K562 (cell line): ENCODE measurements around the gene SURF4. TPM values are rescaled to one million over a fixed set of nuclear protein-coding genes. Genes with fewer than 3 reads are reported as not detected.

Experiments used
- ATF1 ChIP-seq, 2 experiments: fragments of 450-650 bp in 1 of 2; IDR thresholded peaks; 2 replicates each; pipeline ENCODE4 v1.6.1; 2016; ENCODE audit warnings: missing compliant biosample characterization in 1 of 2, missing genetic modification characterization in 1 of 2
- CBFA2T3 ChIP-seq: fragments of 450-650 bp; IDR thresholded peaks from 2 replicates; pipeline ENCODE4 v1.6.1; 2017
- CXXC5 ChIP-seq: fragments of 250-450 bp; sonication (Bioruptor Pico); IDR thresholded peaks from 2 replicates; pipeline ENCODE4 v1.8.0; 2022; ENCODE audit warnings: inconsistent platforms, mild to moderate bottlenecking, moderate library complexity
- DEAF1 ChIP-seq: fragments of 450-650 bp; formaldehyde crosslinking; IDR thresholded peaks from 2 replicates; pipeline ENCODE4 v1.4.0; 2020; ENCODE audit warnings: mild to moderate bottlenecking, moderate library complexity
- DPF2 ChIP-seq: fragments of 450-650 bp; IDR thresholded peaks from 2 replicates; pipeline ENCODE4 v1.6.1; 2016
- ELF2 ChIP-seq: fragments of 250-450 bp; sonication (Bioruptor Pico); IDR thresholded peaks from 2 replicates; pipeline ENCODE4 v1.5.0; 2021; ENCODE audit warnings: mild to moderate bottlenecking
- EP300 ChIP-seq: IDR thresholded peaks from 2 replicates; pipeline ENCODE4 v1.6.1; 2012; ENCODE audit warnings: low read length, improper control_type of control experiment
- GABPB2 ChIP-seq: fragments of 250-450 bp; sonication (Bioruptor Pico); conservative IDR thresholded peaks from 2 replicates; pipeline ENCODE4 v1.5.1; 2021; ENCODE audit warnings: mild to moderate bottlenecking
- HCFC1 ChIP-seq: IDR thresholded peaks from 2 replicates; pipeline ENCODE4 v1.6.1; 2012; ENCODE audit warnings: low read depth, low read length, improper control_type of control experiment
- KLF13 ChIP-seq: fragments of 450-650 bp; IDR thresholded peaks from 2 replicates; pipeline ENCODE4 v1.6.1; 2016; ENCODE audit warnings: missing genetic modification characterization, low read depth, mild to moderate bottlenecking, missing compliant biosample characterization, moderate library complexity, borderline replicate concordance
- MITF ChIP-seq: IDR thresholded peaks from 2 replicates; pipeline ENCODE4 v1.6.1; 2014; ENCODE audit warnings: antibody characterized with exemption
- NFE2L1 ChIP-seq: fragments of 450-650 bp; IDR thresholded peaks from 2 replicates; pipeline ENCODE4 v1.6.1; 2016; ENCODE audit warnings: missing genetic modification characterization, low read depth, mild to moderate bottlenecking, missing compliant biosample characterization, moderate library complexity, borderline replicate concordance
- NR1H2 ChIP-seq: sonication (generic); formaldehyde crosslinking; IDR thresholded peaks from 2 replicates; pipeline ENCODE4 v1.4.0; 2020; ENCODE audit warnings: mild to moderate bottlenecking, missing genetic modification reagents
- POLR2A ChIP-seq: fragments of 450-650 bp; conservative IDR thresholded peaks from 2 replicates; pipeline ENCODE4 v1.6.1; 2016
- POLR2B ChIP-seq: fragments of 450-650 bp; IDR thresholded peaks from 2 replicates; pipeline ENCODE4 v1.6.1; 2018; ENCODE audit warnings: low read depth; ENCODE audit not compliant: partially characterized antibody
- SIN3A ChIP-seq, 2 experiments: fragments of 150-350 bp in 1 of 2; IDR thresholded peaks; 2 replicates each; pipeline ENCODE4 v1.6.1; 2011 to 2016; ENCODE audit warnings: borderline replicate concordance in 2 of 2, low read depth in 2 of 2, low read length in 2 of 2, mild to moderate bottlenecking in 2 of 2, moderate library complexity in 2 of 2; ENCODE audit not compliant: control insufficient read depth in 1 of 2
- TEAD4 ChIP-seq, 2 experiments: sonication (generic) in 1 of 2; formaldehyde crosslinking in 1 of 2; IDR thresholded peaks; 2 replicates each; pipeline versions ENCODE4 v1.6.1 to v1.8.0; 2012 to 2022; ENCODE audit warnings: borderline replicate concordance in 1 of 2, inconsistent platforms in 1 of 2, low read length in 1 of 2, mild to moderate bottlenecking in 1 of 2, missing genetic modification reagents in 1 of 2
- TRIM28 ChIP-seq: fragments of 450-650 bp; IDR thresholded peaks from 2 replicates; pipeline ENCODE4 v1.6.1; 2017
- ZBTB1 ChIP-seq: sonication (generic); formaldehyde crosslinking; IDR thresholded peaks from 2 replicates; pipeline ENCODE4 v1.8.1; 2023; ENCODE audit warnings: missing genetic modification reagents, low read depth, mild to moderate bottlenecking, borderline replicate concordance
- ZNF197 ChIP-seq: fragments of 200-800 bp; sonication (Bioruptor generic); IDR thresholded peaks from 2 replicates; pipeline ENCODE4 v1.6.1; 2016; ENCODE audit warnings: low read depth, missing genetic modification characterization, missing compliant biosample characterization
- ZNF408 ChIP-seq: fragments of 250-450 bp; sonication (Bioruptor Pico); IDR thresholded peaks from 2 replicates; pipeline ENCODE4 v1.4.0; 2020; ENCODE audit warnings: low read depth, mild to moderate bottlenecking, moderate library complexity
- ZNF436 ChIP-seq: fragments of 250-450, 450-650 bp; sonication (Bioruptor Pico); formaldehyde crosslinking; IDR thresholded peaks from 2 replicates; pipeline ENCODE4 v1.7.0; 2020; ENCODE audit warnings: mild to moderate bottlenecking
- ZNF584 ChIP-seq: fragments of 200-800 bp; sonication (Bioruptor generic); IDR thresholded peaks from 2 replicates; pipeline ENCODE4 v1.6.1; 2016; ENCODE audit warnings: low read depth, mild to moderate bottlenecking, missing genetic modification characterization, missing compliant biosample characterization
- ZNF695 ChIP-seq: fragments of 450-650 bp; formaldehyde crosslinking; IDR thresholded peaks from 2 replicates; pipeline ENCODE4 v1.4.0; 2020; ENCODE audit warnings: mild to moderate bottlenecking, moderate library complexity
- polyA plus RNA-seq, 8 experiments: library from polyadenylated mRNA; depleted of rRNA in 4 of 8; stranded (reverse) in 5 of 8; unstranded in 3 of 8; fragments of >200 nt; fragmentation: Nextera tagmentation in 2 of 8; fragmentation: Illumina TruSeq in 1 of 8; extraction: Ambion mirVana in 2 of 8; extraction: Trizol in 1 of 8; gene quantifications; 2 replicates each; pipeline versions ENCODE4 v1.2.1 to v1.2.3, GENCODE V29; 2011 to 2014; ENCODE audit warnings: inconsistent platforms in 1 of 8, missing spikeins in 1 of 8
- total RNA-seq, 7 experiments: library from RNA; depleted of rRNA in 6 of 7; stranded (reverse); fragments of >200 nt in 6 of 7; fragmentation: Illumina TruSeq in 2 of 7; extraction: Trizol in 2 of 7; gene quantifications; 2 replicates each; pipeline versions ENCODE4 v1.2.1 to v1.2.3, GENCODE V29; 2011 to 2021; ENCODE audit warnings: low replicate concordance in 1 of 7
- TF ChIP-seq, protein P1 (sequence below): sonication (generic); formaldehyde crosslinking; IDR thresholded peaks from 2 replicates; pipeline ENCODE4 v1.8.1; 2023; ENCODE audit warnings: mild to moderate bottlenecking, missing genetic modification reagents, moderate library complexity

SURF4 gene
- total and polyA plus RNA-seq, 9 of the 15 experiments (the other 6 are each of a cell fraction or from before 2014, with no cell fraction given), result 8.4 to 176 (median 130) TPM

DNA sequence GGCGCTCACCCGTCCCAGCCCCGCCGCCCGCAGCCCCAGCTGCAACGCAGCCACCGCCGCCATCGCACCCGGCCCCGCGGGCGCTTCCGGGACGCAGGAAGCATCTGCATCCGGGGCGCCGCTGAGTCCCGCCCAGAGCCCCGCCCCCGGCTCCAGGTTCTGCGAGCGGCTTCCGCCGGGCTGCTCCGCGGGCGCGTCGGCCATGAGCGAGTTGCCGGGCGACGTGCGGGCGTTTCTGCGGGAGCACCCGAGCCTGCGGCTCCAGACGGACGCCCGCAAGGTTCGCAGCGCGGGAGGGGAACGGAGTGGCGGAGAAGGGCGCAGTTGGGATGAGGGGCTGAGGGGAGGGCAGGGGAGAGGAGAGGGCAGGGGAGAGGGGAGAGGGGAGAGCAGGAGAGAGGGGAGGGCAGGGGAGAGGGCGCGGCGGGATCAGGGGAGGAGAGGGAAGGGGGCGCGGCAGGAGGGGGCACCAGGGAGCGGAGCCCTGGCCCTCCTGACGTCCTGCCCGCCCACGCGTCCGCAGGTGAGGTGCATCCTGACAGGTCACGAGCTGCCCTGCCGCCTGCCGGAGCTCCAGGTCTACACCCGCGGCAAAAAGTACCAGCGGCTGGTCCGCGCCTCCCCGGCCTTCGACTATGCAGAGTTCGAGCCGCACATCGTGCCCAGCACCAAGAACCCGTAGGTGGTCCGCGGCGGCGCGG, 19.3 kb downstream of the SURF4 start, which contains the start of the genes SURF1 and SURF2 (continued):
- no peak for TF ChIP-seq DEAF1 (CRISPR knock-in tag)
- TF ChIP-seq TEAD4 (IDR thresholded peaks at IDR 0.05; ENCODE audit: low read length), result no peak
- no peak for TF ChIP-seq TEAD4 (CRISPR knock-in tag; IDR thresholded peaks at IDR 0.05; ENCODE audit: borderline replicate concordance)
- peak; percentile 54; the same call in 1 of the 2 replicates for TF ChIP-seq ZBTB1 (CRISPR knock-in tag)
- TF ChIP-seq POLR2B, result peak; percentile 66
- peak; percentile 72 for TF ChIP-seq HCFC1
- TF ChIP-seq EP300, result no peak
- no peak for TF ChIP-seq ZNF695 (CRISPR knock-in tag)
- no peak for TF ChIP-seq ZNF197
- no peak for TF ChIP-seq CBFA2T3
- peak; percentile 75; the same call in 1 of the 2 replicates for TF ChIP-seq ELF2
- peak; percentile 71 for TF ChIP-seq CXXC5 (CRISPR knock-in tag)
- peak; percentile 79 for TF ChIP-seq POLR2A
- TF ChIP-seq DPF2, result peak; percentile 28; the same call in 1 of the 2 replicates
- TF ChIP-seq GABPB2 (CRISPR knock-in tag), result no peak
- TF ChIP-seq ZNF584, result no peak
- TF ChIP-seq KLF13 (tag), result no peak
- TF ChIP-seq NFE2L1 (tag), result no peak
- no peak for TF ChIP-seq ZNF408 (CRISPR knock-in tag)
- TF ChIP-seq SIN3A (IDR thresholded peaks at IDR 0.05; ENCODE audit: borderline replicate concordance in 2 of 2, control insufficient read depth in 1 of 2, low read depth in 2 of 2, low read length in 2 of 2), result peak; percentile 53 to 82
- TF ChIP-seq ZNF436 (CRISPR knock-in tag), result no peak
- TF ChIP-seq, protein P1, sequence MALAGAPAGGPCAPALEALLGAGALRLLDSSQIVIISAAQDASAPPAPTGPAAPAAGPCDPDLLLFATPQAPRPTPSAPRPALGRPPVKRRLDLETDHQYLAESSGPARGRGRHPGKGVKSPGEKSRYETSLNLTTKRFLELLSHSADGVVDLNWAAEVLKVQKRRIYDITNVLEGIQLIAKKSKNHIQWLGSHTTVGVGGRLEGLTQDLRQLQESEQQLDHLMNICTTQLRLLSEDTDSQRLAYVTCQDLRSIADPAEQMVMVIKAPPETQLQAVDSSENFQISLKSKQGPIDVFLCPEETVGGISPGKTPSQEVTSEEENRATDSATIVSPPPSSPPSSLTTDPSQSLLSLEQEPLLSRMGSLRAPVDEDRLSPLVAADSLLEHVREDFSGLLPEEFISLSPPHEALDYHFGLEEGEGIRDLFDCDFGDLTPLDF (CRISPR knock-in tag), result no peak
- TF ChIP-seq MITF, result peak; percentile 67; the same call in 1 of the 2 replicates
- no peak for TF ChIP-seq NR1H2 (CRISPR knock-in tag)
- TF ChIP-seq TRIM28, result no peak
- TF ChIP-seq ATF1 (CRISPR knock-in tag; IDR thresholded peaks at IDR 0.05), result no peak
- TF ChIP-seq ATF1 (tag; IDR thresholded peaks at IDR 0.05), result peak; percentile 29; the same call in 1 of the 2 replicates
